GM19239 (cell line): Measurements from ENCODE around the gene PIGL.

Experiments
- DNase-seq: peaks from one replicate; pipeline ENCODE4 v3.0.0; 2011; ENCODE audit warnings: low spot score; ENCODE audit not compliant: insufficient read length
- FAIRE-seq: peaks from 2 replicates; lab custom pipeline; 2011; peaks lifted over from hg19 to GRCh38; lab: Jason Lieb, UNC

The PIGL gene

GRCh38 chr17:16346721-16347271, 129.8 kb downstream of the PIGL start:
- DNase-seq (no peak), FAIRE-seq (no peak)

GRCh38 chr17:16348586-16348985, 131.6 kb downstream of the PIGL start:
- no peak for DNase-seq
- FAIRE-seq: no peak

GRCh38 chr17:16349431-16349830, 132.4 kb downstream of the PIGL start:
- FAIRE-seq (no peak), DNase-seq (no peak)

GRCh38 chr17:16351831-16352230, 134.8 kb downstream of the PIGL start:
- FAIRE-seq (no peak), DNase-seq (no peak)

GRCh38 chr17:16352303-16352666, 135.3 kb downstream of the PIGL start:
- FAIRE-seq (no peak), DNase-seq (no peak)

GRCh38 chr17:16352667-16353316, 135.8 kb downstream of the PIGL start:
- FAIRE-seq (no peak), DNase-seq (peak; percentile 31)

GRCh38 chr17:16353317-16354174, 136.5 kb downstream of the PIGL start, which contains the start of gene CENPV:
TSS of gene CENPV (minus strand) at chr17:16353469. CDS start at chr17:16353436, 33 bp downstream.
- FAIRE-seq: peak; percentile 47
- DNase-seq: peak; percentile 79

- no peak for FAIRE-seq
These were observed 137.6 kb downstream of the PIGL start for GRCh38 chr17:16354585-16354984.

GRCh38 chr17:16358394-16358793, 141.4 kb downstream of the PIGL start:
- DNase-seq (no peak), FAIRE-seq (no peak)

More at GRCh38 chr17:16354585-16354984, 137.6 kb downstream of the PIGL start:
- no peak for DNase-seq

- FAIRE-seq: no peak
These were observed 144.9 kb downstream of the PIGL start for GRCh38 chr17:16361874-16362273.

GRCh38 chr17:16363749-16364536, 146.9 kb downstream of the PIGL start:
- DNase-seq: peak; percentile 64
- peak; percentile 94 for FAIRE-seq

More at GRCh38 chr17:16361874-16362273, 144.9 kb downstream of the PIGL start:
- no peak for DNase-seq

- FAIRE-seq (no peak), DNase-seq (no peak)
These were observed 147.6 kb downstream of the PIGL start for GRCh38 chr17:16364625-16365024.

GRCh38 chr17:16371742-16372141, 154.7 kb downstream of the PIGL start:
- DNase-seq: no peak
- FAIRE-seq: no peak

GRCh38 chr17:16374146-16374938, 157.3 kb downstream of the PIGL start:
- DNase-seq (no peak), FAIRE-seq (no peak)
